Myocyte (in vitro differentiated cells): Measurements from ENCODE around the gene FABP7. TPM values are rescaled to one million over a fixed set of nuclear protein-coding genes. Genes with fewer than 3 reads are reported as not detected.

Experiments
- DNase-seq: peaks from one replicate; pipeline ENCODE4 v3.0.0-alpha.2; 2012; ENCODE audit warnings: low read depth
- total RNA-seq: library from RNA; depleted of rRNA; stranded (reverse); fragments of >200 nt; gene quantifications from 2 replicates; pipeline ENCODE4 v1.2.3, GENCODE V29; 2014

FABP7 gene
- total RNA-seq, 1 donor from 2014 or later: not detected

DNA sequence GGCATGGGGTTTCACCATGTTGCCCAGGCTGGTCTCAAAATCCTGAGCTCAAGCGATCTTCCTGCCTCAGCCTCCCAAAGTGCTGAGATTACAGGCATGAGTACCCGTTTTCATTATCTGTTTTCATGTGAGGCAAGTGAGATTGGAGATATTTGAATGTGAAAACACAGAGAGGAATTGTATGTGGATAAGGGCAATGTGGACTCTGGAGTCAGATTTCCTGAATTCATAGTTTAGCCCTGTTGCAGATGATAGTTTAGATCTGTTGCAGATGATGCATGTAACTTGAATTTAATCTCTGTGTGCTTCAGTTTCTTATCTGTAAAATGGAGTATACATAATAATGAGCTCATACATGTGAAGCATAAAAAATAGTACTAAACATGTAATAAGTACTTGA, 13.2 kb downstream of the FABP7 start:
- no peak for DNase-seq

- no peak for DNase-seq
These were observed 18.0 kb downstream of the FABP7 start for GRCh38 chr6:122797537-122797936.

DNA sequence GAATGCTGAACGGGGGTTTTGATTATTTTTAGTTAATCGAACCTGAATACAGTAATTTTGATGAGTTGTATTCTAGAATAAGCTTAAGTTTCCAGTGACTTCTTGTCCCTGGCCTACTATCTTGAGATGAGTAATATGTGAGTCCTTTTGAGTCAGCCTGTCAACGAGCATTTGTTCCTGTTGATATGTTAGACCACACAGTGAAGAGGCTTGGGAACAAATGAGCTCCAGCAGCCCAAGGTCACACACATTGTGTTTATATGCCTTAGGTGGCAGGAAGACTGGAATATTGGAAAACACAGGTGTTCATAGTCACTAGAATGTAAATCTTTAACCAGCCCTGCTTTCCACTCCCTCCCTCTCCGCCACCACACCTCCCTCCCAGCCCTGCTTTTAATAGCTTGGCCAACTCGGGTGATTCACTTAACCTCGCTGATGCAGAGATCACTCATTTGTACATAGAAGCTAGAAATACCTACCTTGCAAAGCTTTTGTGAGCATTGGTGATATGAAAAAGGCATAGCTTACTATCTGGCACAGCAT, 18.7 kb downstream of the FABP7 start:
- DNase-seq: peak; percentile 67

GRCh38 chr6:122799140-122799745, 19.7 kb downstream of the FABP7 start:
- no peak for DNase-seq

DNA sequence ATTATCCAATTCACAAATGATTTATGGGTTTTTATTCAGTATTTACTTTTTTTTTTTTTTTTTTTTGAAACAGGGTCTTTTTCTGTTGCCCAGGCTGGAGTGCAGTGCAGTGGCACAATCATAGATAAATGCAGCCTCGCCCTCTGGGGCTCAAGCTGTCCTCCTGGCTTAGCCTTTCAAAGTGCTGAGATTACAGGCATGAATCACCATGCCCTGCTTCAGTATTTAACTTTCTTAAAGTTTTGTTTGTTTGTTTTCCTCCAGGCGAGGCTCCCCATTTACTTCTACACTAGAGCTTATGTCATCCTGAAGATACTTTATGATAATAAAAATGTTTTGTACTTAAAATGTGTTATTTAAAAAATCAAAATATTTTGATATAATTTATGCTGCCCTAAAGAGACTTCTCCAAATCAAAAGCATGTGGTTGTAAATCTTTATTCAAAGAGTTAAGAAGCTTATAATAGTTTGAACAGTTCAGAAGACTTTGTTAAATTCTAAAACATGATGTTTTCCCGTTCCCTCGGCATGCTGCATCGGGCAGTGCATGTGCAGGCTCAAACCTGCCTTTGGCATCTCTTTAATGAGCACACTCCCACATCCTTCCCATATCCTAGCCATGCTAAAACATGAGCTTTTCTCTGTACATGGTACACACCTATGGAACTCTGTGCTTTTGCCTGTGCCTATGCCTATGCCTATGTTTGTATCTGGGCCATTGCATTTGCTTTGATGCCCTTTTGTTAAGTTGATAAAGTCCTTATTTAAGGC, 20.6 kb downstream of the FABP7 start:
- DNase-seq: peak; percentile 34

- no peak for DNase-seq
These were observed 21.4 kb downstream of the FABP7 start for GRCh38 chr6:122800906-122801305.

DNA sequence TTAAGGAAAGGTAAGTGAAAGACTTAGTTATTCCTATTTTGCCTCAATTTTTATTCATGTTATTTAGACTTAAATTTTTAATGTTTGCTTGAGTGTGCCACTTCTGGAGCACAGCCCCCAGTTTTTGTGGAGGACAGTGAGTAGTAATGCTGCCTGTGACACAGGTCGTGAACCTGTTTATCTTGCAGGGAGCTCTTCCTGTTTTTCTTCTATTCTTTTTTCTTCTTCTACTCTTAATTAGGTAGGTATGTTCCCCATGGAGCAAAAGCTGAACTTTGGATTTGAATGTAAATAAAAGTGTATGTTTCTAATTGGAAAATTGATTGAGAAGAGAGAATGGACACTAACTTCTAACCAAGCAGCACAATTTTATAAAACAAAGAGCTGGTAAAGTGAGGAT, 21.9 kb downstream of the FABP7 start:
- no peak for DNase-seq

GRCh38 chr6:122803171-122803661, 23.7 kb downstream of the FABP7 start:
- no peak for DNase-seq

- DNase-seq: no peak
These were observed 25.5 kb downstream of the FABP7 start for GRCh38 chr6:122804962-122805485.

DNA sequence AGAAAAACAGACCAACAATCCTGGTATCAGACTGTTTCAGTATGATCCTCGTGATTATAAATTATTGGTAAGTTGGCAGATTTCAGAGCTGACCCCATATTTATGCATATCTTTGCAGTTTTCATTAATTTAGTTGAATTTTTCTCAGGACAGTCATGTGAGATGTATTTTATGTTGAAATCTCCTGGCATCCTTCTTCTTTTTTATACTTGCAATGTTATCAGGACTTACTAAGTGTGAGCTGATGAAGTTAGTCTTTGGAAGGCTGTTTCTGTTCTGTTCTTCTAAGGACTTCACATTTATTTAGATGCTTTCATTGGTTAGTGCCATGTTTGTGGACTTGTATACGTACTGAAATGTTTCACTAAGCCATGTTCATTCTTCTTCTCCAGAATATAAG, 26.8 kb downstream of the FABP7 start:
- no peak for DNase-seq

- DNase-seq: no peak
These were observed 28.8 kb downstream of the FABP7 start for GRCh38 chr6:122808121-122808885.

DNA sequence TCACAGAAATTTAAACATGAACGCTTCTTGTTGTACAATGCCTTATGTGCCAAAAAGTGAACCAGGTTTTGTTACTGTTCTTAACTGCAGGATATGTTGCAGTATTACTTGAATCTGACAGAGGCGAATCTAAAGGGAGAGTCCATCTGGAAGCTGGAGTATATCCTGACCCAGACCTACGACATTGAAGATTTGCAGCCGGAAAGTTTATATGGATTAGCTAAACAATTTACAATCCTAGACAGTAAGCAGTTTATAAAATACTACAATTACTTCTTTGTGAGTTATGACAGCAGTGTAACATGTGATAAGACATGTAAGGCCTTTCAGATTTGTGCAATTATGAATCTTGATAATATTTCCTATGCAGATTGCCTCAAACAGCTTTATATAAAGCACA, 29.5 kb downstream of the FABP7 start:
- DNase-seq: no peak

- DNase-seq: no peak
These were observed 30.2 kb downstream of the FABP7 start for GRCh38 chr6:122809691-122810090.

GRCh38 chr6:122810189-122810588, 30.7 kb downstream of the FABP7 start:
- no peak for DNase-seq

GRCh38 chr6:122817358-122817757, 37.8 kb downstream of the FABP7 start:
- DNase-seq: no peak

- no peak for DNase-seq
These were observed 38.2 kb downstream of the FABP7 start for GRCh38 chr6:122817766-122818165.

GRCh38 chr6:122818866-122819265, 39.4 kb downstream of the FABP7 start:
- no peak for DNase-seq

DNA sequence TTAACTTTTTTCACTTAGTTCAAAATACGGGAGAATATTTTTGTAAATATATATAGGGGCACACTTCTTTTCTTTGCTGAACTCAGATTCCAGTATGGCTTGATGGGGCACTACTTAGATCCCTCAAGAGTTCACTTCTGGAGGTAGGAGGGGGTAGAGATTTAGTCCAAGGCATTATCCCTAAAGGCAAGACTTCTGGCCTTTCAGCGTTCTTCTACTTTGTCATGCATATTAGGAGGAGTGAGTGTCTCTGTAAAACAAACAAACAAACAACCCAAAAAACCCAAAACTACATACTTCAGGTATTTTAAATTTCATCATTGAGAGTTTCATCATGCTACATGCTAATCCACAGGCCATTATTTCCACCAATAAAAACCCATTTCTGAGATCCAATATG, 41.6 kb downstream of the FABP7 start:
- DNase-seq: no peak

- DNase-seq: no peak
These were observed 45.6 kb downstream of the FABP7 start for GRCh38 chr6:122825163-122825562.

DNA sequence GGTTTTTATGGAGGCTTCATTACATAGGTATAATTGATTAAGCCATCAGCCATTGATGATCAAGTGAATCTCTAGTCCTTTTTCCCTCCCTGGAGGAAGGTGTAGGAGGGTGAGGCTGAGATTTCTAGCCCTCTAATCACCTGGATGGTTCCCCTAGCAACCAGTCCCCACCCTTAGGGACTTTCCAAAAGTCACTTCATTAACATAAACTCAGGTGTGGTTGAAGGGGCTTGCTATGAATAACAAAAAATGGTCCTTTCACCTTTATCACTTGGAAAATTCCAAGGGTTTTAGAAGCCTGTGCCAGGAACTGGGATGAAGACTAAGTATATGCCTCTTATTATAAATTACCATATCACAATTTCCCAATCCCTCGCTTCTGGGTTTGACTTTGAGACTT, 49.9 kb downstream of the FABP7 start:
- no peak for DNase-seq

DNA sequence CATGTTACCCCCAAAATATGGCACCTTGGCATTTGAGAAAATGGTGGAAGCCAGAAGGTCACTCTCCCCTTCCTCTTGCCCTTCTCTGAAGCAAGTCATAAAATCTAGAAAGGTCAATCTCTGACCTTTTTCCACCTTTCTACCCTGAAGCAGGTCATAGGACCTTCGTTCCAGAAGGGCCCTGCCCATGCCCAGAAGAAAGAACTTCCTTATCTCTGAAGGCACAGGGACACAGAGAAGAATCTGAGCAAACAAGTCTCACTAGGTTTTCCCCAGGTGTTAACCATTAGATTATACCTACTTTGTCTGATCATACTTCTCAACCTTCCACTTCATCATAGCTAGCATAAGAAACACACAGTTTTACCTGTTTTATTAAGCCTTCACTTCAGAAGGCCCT, 52.0 kb downstream of the FABP7 start:
- DNase-seq: no peak

DNA sequence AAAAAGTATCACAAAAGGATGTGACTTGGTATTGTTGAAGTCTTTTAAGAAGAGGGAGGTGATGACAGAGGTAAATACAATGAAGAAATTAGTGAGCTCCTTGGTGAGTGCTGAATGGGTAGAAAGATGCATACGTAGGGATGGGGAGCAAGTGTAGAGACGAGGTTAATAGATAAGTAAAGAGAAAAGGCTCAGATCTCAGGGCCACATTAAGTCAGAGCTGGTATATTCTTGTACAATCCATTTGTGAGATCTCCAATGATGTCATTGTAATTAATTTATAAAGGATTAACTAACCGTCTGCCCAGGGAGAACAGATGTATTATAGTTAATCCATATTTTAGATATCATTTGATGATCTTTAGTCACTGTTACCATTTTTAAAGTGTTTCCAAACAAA, 52.9 kb downstream of the FABP7 start:
- no peak for DNase-seq
